GM21526 (cell line): ENCODE data around the gene CD28.
"Not testable (repeated sequence)": the region's sequence is repeated elsewhere in the genome, so short reads cannot be mapped to it uniquely, and the experiment has no call there.

Source experiments
- ATAC-seq: cut with Tn5 transposase; IDR thresholded peaks from one replicate; pipeline ENCODE4 v1.9.1; 2021; ENCODE audit warnings: moderate library complexity; ENCODE audit not compliant: unreplicated experiment, low FRiP score

Gene CD28

DNA sequence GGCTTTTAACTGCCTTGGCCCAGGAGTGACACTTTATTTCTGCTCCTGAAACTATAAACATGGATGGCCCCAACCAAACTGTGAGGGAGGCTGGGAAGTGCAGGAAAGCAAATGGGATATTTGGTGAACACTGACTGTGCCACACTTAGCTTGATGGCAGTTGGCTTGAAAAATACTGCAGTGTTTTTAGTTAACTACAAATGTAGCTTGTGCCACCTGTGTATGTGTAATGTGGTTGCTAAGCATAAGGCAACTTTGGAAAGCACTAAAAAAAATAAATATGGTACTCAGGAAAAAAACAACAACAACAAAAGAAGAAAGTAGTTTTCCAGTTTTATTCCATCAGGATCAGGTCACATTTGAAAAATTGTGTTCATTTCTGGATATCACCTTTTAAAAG lies 73.8 kb downstream of the CD28 start:
- no peak for ATAC-seq

DNA sequence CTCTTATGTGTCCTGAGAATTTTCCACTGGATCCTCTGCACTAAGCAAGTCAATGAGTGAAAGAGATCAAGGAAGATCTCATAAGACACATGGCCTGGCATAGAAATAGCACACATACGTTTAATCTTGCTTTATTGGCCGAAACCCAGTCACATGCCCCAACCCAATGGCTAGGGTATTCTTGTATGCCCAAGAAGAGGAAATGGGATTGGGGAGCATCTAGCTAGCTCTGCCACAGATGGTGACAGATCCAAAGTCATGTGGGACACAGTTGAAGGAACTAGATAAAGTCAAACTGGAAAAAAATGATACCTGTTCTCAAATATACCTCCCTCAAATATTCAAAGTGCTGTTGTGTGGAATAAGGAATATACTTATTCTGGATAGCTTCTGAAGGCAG lies 74.7 kb downstream of the CD28 start:
- no peak for ATAC-seq

DNA sequence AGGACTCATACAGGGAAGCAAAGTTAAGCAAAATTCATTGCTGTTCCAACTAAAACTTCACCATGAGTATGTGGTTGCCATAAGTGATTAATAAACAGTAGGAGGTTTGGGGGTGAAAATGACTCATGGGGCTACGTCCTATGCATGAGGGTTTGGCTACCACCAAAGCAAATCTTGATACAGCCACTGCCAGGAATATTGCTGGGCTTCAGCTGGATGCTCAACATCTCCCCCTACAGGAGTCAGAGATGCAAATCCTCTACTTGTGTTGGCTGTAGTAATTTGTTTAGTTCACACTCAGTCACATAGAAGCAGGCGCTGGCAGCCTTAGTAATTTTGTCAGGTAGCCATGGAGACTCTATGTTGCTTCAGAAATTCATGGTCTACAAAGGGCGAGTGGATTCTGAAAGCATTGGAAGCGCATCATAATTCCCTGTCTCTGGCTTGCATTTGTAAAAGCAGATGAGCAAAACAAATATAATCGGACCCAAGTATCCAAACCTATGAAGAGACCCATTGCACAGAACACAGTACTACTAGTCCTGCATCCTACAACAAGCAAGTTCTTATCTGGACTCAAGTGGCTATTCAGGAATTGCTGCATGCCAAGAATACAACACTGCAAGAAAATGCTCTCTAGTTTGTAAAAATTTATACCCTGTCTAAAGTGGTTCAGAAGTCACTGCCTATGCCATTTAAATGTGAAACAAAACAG lies 76.0 kb downstream of the CD28 start:
- no peak for ATAC-seq

DNA sequence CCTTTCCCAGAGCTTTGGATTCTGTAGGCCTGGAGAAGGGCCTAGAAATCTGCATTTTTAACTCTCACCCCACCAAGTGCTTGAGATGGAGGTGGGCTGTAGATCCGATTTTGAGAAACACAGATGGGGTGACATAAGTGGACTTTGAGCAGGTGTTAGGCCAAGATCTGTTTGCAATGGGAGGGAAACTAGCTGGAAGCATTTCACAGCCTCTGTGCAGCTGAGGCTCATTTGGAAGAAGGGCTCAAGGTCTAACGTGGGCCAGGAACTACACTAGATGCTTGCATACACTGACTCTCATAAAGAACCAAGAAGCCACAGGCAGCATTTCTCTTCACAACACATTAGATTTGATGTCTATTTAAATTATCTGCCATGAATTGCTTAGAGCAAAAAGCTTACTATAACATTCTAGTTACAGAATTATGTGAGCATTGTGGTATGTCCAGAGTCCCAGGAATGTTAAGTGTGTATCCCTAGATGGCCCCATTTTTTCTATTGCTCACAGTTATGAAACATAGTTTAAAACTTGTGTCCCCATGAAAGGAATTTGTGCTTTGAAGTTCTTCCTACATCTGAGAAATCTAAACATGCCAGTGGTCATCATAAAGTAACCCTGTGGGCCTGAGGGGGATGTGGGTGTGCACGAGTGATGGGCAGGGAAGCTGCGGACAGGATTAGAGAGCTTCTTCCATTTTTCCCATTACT lies 77.2 kb downstream of the CD28 start:
- ATAC-seq, result no peak

DNA sequence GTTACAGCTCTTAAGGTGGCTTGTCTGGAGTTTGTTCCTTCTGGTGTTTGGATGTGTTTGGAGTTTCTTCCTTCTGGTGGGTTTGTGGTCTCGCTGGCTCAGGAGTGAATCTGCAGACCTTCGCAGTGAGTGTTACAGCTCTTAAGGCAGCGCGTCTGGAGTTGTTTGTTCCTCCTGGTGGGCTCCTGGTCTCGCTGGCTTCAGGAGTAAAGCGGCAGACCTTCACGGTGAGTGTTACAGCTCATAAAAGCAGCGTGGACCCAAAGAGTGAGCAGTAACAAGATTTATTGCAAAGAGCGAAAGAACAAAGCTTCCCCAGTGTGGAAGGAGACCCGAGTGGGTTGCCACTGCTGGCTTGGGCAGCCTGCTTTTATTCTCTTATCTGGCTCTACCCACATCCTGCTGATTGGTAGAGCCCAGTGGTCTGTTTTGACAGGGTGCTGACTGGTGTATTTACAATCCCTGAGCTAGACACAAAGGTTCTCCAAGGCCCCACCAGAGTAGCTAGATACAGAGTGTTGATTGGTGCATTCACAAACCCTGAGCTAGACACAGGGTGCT lies 78.4 kb downstream of the CD28 start:
- ATAC-seq, result not testable (repeated sequence)

DNA sequence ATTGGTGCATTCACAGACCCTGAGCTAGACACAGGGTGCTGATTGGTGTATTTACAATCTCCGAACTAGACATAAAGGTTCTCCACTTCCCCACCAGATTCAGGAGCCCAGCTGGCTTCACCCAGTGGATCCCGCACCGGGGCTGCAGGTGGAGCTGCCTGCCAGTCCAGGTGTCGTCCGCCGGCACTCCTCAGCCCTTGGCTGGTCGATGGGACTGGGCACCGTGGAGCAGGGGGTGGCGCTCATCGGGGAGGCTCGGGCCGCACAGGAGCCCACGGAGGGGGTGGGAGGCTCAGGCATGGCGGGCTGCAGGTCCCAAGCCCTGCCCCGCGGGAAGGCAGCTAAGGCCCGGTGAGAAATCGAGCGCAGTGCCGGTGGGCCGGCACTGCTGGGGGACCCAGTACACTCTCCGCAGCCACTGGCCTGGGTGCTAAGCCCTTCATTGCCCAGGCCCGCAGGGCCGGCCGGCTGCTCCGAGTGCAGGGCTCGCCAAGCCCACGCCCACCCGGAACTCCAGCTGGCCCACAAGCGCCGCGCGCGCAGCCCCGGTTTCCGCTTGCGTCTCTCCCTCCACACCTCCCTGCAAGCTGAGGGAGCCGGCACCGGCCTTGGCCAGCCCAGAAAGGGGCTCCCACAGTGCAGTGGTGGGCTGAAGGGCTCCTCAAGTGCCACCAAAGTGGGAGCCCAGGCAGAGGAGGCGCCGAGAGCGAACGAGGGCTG lies 79.1 kb downstream of the CD28 start:
- ATAC-seq, result not testable (repeated sequence)

- ATAC-seq, result no peak
Observed at GRCh38 chr2:203786549-203787351, 80.3 kb downstream of the CD28 start.

DNA sequence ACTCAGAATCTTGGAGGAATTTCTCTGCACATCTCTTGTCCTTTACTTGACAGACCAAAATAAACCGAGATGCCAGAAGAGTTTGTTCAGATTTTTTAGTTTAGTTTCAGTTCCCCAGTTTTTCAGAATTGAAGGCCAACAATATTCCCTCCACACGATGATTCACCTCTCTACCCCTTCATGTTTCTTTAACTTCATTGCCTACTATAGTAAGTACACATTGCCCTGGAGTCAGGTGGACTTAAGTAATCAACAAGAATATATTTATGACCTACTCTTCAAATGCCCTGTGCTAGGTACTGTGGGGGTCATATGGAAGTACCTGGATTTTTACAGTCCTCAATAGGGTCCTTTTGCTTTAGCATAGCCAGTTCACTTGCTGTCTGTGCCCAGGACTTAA lies 81.5 kb downstream of the CD28 start:
- ATAC-seq, result no peak
